Neutrophil (primary cell): ENCODE results near the gene LATS1.

Experiments
- H3K27ac ChIP-seq: fragments of 200-600 bp; sonication (generic); 2 replicates; pipeline ENCODE4 v1.5.1; 2016; ENCODE audit warnings: mild to moderate bottlenecking, moderate library complexity
- H3K27me3 ChIP-seq: fragments of 200-600 bp; sonication (generic); 2 replicates; pipeline ENCODE4 v1.6.0; 2016; ENCODE audit warnings: mild to moderate bottlenecking
- H3K36me3 ChIP-seq: fragments of 200-600 bp; sonication (generic); 2 replicates; pipeline ENCODE4 v1.5.1; 2017
- H3K4me1 ChIP-seq, 2 experiments: fragments of 200-600 bp in 1 of 2; sonication (generic) in 1 of 2; 1 replicate in 1 of 2; 2 replicates in 1 of 2; pipeline versions ENCODE4 v1.5.1 to v1.6.1; 2013 to 2016; ENCODE audit warnings: low read depth in 1 of 2, low read length in 1 of 2, mild to moderate bottlenecking in 1 of 2, moderate library complexity in 1 of 2; ENCODE audit not compliant: control insufficient read depth in 1 of 2, insufficient read depth in 1 of 2
- H3K4me3 ChIP-seq, 2 experiments: fragments of 200-600 bp in 1 of 2; sonication (generic) in 1 of 2; 1 replicate in 1 of 2; 2 replicates in 1 of 2; pipeline ENCODE4 v1.5.1; 2013 to 2016; ENCODE audit warnings: low read depth in 1 of 2, low read length in 1 of 2, mild to moderate bottlenecking in 1 of 2, moderate library complexity in 1 of 2
- H3K9me3 ChIP-seq: fragments of 200-600 bp; sonication (generic); 2 replicates; pipeline ENCODE4 v1.5.1; 2016
- CTCF ChIP-seq: fragments of 200-600 bp; sonication (generic); IDR thresholded peaks from 2 replicates; pipeline ENCODE4 v1.5.1; 2016; ENCODE audit warnings: antibody characterized with exemption

Gene LATS1

DNA sequence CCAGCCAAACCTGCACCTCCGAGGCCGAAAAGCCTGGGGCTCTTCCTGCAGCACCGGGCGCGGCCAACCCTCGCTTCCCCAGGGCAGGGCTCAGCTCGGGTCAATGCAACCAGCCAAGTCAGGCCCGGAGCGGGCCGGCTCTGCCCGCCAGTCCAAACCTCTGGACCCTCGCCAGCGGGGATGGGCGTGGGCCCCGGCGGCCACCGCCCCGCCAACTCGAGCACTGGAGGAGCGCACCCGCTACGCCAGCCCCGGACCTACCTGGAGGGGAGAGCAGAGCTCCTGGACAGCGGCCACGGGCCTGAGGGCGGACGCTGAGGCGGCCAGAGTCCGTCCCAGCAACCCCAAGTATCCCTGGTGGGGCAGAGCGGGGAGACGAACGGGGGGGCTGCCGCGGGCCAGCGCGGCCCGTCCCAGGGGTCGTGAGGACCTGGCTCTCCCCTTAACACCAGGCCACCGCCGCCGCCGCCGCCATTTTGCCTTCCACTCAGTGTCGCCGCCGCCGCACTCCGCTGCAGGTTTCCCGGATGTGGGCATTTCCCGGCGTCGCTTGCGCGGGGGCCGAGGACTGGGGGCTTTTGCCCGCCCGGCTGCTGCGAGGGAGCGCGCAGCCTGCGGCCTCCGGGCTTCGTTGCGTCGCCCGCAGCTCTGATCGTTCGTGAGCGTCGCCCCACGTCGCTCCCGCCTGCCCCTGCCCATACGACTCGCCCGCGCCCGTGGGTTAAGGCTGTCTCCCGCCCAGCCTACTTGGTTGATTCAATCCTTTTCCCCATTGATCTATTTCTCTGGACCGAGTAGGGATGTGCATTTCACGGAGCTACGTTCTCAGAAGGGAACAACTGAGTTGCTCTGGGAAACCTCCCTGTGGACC lies at the start of gene LATS1:
TSS of gene LATS1 (minus strand) at position 514 of the 871 bp plus-strand sequence. CDS start 15,975 bp downstream, outside the sequence.
- H3K4me1 ChIP-seq = peaks cover 29 to 30% of the 10 kb centered on the region in 2 experiments
- peak within 1 kb of the TSS; percentile 91 for H3K27ac ChIP-seq
- no peaks in the 10 kb centered on the region for H3K36me3 ChIP-seq
- no peaks in the 10 kb centered on the region for H3K27me3 ChIP-seq
- no peaks in the 10 kb centered on the region for H3K9me3 ChIP-seq
- TF ChIP-seq CTCF = peak; percentile 19
- H3K4me3 ChIP-seq = peak within 1 kb of the TSS; percentile 96

GRCh38 chr6:149766156-149766769 lies 48.4 kb upstream of the LATS1 start:
- Histone ChIP-seq H3K4me1 (peaks cover 26 to 40% of the 10 kb centered on the region in 2 experiments), H3K27ac (peak overlapping the region; percentile 64), H3K9me3 (no peaks in the 10 kb centered on the region), H3K27me3 (no peaks in the 10 kb centered on the region), H3K36me3 (peaks cover 13% of the 10 kb centered on the region), H3K4me3 (no peak overlapping the region)
- TF ChIP-seq CTCF = no peak

DNA sequence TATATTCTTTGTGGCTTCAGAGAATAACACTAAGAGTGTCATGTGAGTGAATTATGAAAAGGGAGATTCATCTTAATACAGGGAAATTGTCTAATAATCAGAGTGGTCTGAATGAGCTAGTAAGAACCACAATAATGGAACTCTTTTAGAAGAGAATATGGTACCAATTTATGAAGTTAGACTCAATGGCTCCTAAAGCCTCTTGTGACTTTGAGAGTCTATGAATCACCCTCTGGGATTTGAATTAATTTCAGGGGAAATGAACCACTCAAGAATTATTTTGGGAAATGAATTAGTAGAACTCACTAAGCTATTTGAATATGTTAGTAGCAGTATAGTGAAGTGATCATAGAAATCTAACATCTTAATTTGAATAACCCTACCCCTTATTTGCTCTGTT lies 46.0 kb upstream of the LATS1 start:
- Histone ChIP-seq H3K4me1 (peaks cover 47 to 56% of the 10 kb centered on the region in 2 experiments), H3K27ac (peak overlapping the region; percentile 47), H3K4me3 (no peak overlapping the region), H3K9me3 (no peaks in the 10 kb centered on the region), H3K36me3 (peaks cover 12% of the 10 kb centered on the region), H3K27me3 (no peaks in the 10 kb centered on the region)
- TF ChIP-seq CTCF = no peak

GRCh38 chr6:149761438-149761837 lies 43.5 kb upstream of the LATS1 start:
- H3K27me3 ChIP-seq = no peaks in the 10 kb centered on the region
- H3K9me3 ChIP-seq = no peaks in the 10 kb centered on the region
- H3K4me1 ChIP-seq = peaks cover 58 to 69% of the 10 kb centered on the region in 2 experiments
- peak overlapping the region; percentile 66 for H3K27ac ChIP-seq
- no peak for TF ChIP-seq CTCF
- no peak overlapping the region for H3K4me3 ChIP-seq
- H3K36me3 ChIP-seq = peaks cover 6% of the 10 kb centered on the region

GRCh38 chr6:149756261-149756636 lies 38.3 kb upstream of the LATS1 start:
- Histone ChIP-seq H3K4me1 (peaks cover 79 to 93% of the 10 kb centered on the region in 2 experiments), H3K27ac (peak overlapping the region; percentile 56), H3K9me3 (no peaks in the 10 kb centered on the region), H3K27me3 (no peaks in the 10 kb centered on the region), H3K4me3 (no peak overlapping the region), H3K36me3 (peaks cover 6% of the 10 kb centered on the region)
- TF ChIP-seq CTCF = no peak
